B cell (primary cell): ENCODE data around the gene SP140. TPM values are rescaled to one million over a fixed set of nuclear protein-coding genes. Genes with fewer than 3 reads are reported as not detected.

Experiments used
- ATAC-seq: fragments of 200-7000 bp; cut with Tn5 transposase; one replicate; pipeline ENCODE4 v1.10.0; 2021; ENCODE audit warnings: low read depth, mild to moderate bottlenecking, moderate number of reproducible peaks, moderate library complexity
- CTCF ChIA-PET: fragments of 350-600 bp; sonication (Branson Sonifier 250); formaldehyde crosslinking; loops from one replicate; lab custom pipeline; 2021; ENCODE audit warnings: antibody characterized with exemption, inconsistent platforms; lab: Charles Lee
- POLR2A ChIA-PET: fragments of 350-600 bp; sonication (Branson Sonifier 250); formaldehyde crosslinking; loops from one replicate; lab custom pipeline; 2021; ENCODE audit warnings: antibody characterized with exemption; lab: Charles Lee
- DNase-seq: peaks from one replicate; pipeline ENCODE4 v3.0.0; 2013
- H2AFZ ChIP-seq: 2 replicates; pipeline ENCODE4 v1.6.1; 2012; ENCODE audit warnings: mild to moderate bottlenecking, low read depth, low read length; ENCODE audit not compliant: insufficient read depth, poor library complexity, severe bottlenecking
- H3K27ac ChIP-seq, 2 donors: 1 replicate in 1 of 2; 2 replicates in 1 of 2; pipeline ENCODE4 v1.5.1; 2012 to 2013; ENCODE audit warnings: low read length in 2 of 2, mild to moderate bottlenecking in 2 of 2, moderate library complexity in 1 of 2
- H3K27me3 ChIP-seq, 4 experiments: fragments of 200-600 bp in 1 of 4; sonication (generic) in 1 of 4; replicated peaks in 1 of 4; 1 replicate in 2 of 4; 2 replicates in 2 of 4; pipeline versions ENCODE4 v1.6.1 to v1.7.0; 2013 to 2016; ENCODE audit warnings: low read length in 3 of 4, mild to moderate bottlenecking in 2 of 4, mixed read lengths in 1 of 4, moderate library complexity in 1 of 4; ENCODE audit not compliant: insufficient read depth in 4 of 4, control insufficient read depth in 3 of 4; ENCODE audit errors: control extremely low read depth in 1 of 4
- H3K36me3 ChIP-seq, 2 experiments: replicated peaks in 1 of 2; 1 replicate in 1 of 2; 2 replicates in 1 of 2; pipeline versions ENCODE4 v1.6.1 to v1.7.1; 2013; ENCODE audit warnings: low read length in 1 of 2; ENCODE audit not compliant: insufficient read depth in 2 of 2, control insufficient read depth in 1 of 2; ENCODE audit errors: control extremely low read depth in 1 of 2, extremely low read depth in 1 of 2
- H3K4me1 ChIP-seq, 2 donors: fragments of 200-600 bp in 1 of 2; sonication (generic) in 1 of 2; 1 replicate in 1 of 2; 2 replicates in 1 of 2; pipeline versions ENCODE4 v1.5.1 to v1.6.1; 2013 to 2017; ENCODE audit warnings: low read length in 2 of 2; ENCODE audit not compliant: control insufficient read depth in 2 of 2, insufficient read depth in 2 of 2
- H3K4me2 ChIP-seq: replicated peaks from 2 replicates; pipeline ENCODE3; 2012; ENCODE audit warnings: mild to moderate bottlenecking, low read depth, low read length; ENCODE audit not compliant: poor library complexity, severe bottlenecking
- H3K4me3 ChIP-seq, 5 experiments: fragments of 200-600 bp in 1 of 5; sonication (generic) in 1 of 5; 1 replicate in 3 of 5; 2 replicates in 2 of 5; pipeline versions ENCODE4 v1.5.1 to v1.7.0; 2011 to 2016; ENCODE audit warnings: low read length in 4 of 5, mild to moderate bottlenecking in 4 of 5, low read depth in 2 of 5, control low read depth in 1 of 5, moderate library complexity in 1 of 5; ENCODE audit not compliant: insufficient read depth in 1 of 5; ENCODE audit errors: control extremely low read depth in 1 of 5, extremely low read depth in 1 of 5
- H3K79me2 ChIP-seq: fragments of 200-600 bp; sonication (generic); one replicate; pipeline ENCODE4 v1.6.0; 2016; ENCODE audit warnings: low read length; ENCODE audit not compliant: control insufficient read depth, insufficient read depth
- H3K9ac ChIP-seq: fragments of 200-600 bp; sonication (generic); 2 replicates; pipeline ENCODE4 v1.6.1; 2017; ENCODE audit warnings: mild to moderate bottlenecking, low read length, moderate library complexity
- H3K9me3 ChIP-seq, 3 donors: one replicate each; pipeline versions ENCODE4 v1.6.1 to v1.7.1; 2013; ENCODE audit warnings: low read length in 2 of 3; ENCODE audit not compliant: control insufficient read depth in 2 of 3, insufficient read depth in 1 of 3; ENCODE audit errors: control extremely low read depth in 1 of 3
- H4K20me1 ChIP-seq: 2 replicates; pipeline ENCODE4 v1.6.0; 2012; ENCODE audit warnings: mild to moderate bottlenecking, low read length; ENCODE audit not compliant: insufficient read depth, control insufficient read depth, poor library complexity, severe bottlenecking
- H3K27ac Mint-ChIP-seq: one replicate; pipeline ENCODE4 v1.8.0; 2021; ENCODE audit warnings: mixed read lengths
- H3K27me3 Mint-ChIP-seq: one replicate; pipeline ENCODE4 v1.8.0; 2021; ENCODE audit warnings: mixed read lengths
- H3K4me1 Mint-ChIP-seq: one replicate; pipeline ENCODE4 v1.8.0; 2021; ENCODE audit warnings: mixed read lengths
- H3K4me3 Mint-ChIP-seq: one replicate; pipeline ENCODE4 v1.8.0; 2021; ENCODE audit warnings: mixed read lengths
- H3K9me3 Mint-ChIP-seq: one replicate; pipeline ENCODE4 v1.8.0; 2022; ENCODE audit warnings: mixed read lengths; ENCODE audit not compliant: insufficient read depth
- EZH2 ChIP-seq: IDR thresholded peaks from 2 replicates; pipeline ENCODE4 v1.6.1; 2012; ENCODE audit warnings: borderline replicate concordance, low read depth, mild to moderate bottlenecking, moderate library complexity, low read length; ENCODE audit not compliant: insufficient read depth, poor library complexity, severe bottlenecking
- WGBS: methylation state at CpG from one replicate; pipeline ENCODE4 v1.1.5; 2013; ENCODE audit warnings: missing lambda C conversion rate; ENCODE audit not compliant: insufficient coverage; 5-methylcytosine and 5-hydroxymethylcytosine counted together
- intact Hi-C: fragments of 100-400 bp; cut with micrococcal nuclease; formaldehyde crosslinking; loops from one replicate; pipeline ENCODE4 v1.10.0; 2022
- polyA plus RNA-seq: library from polyadenylated mRNA; depleted of rRNA; stranded (reverse); fragments of >200 nt; gene quantifications from 2 replicates; pipeline ENCODE4 v1.2.3, GENCODE V29; 2012
- total RNA-seq, 2 donors: library from RNA; stranded (reverse); fragments of 120-200 nt in 1 of 2; gene quantifications; 1 replicate in 1 of 2; 2 replicates in 1 of 2; pipeline versions ENCODE4 v1.2.3 to v1.2.4, GENCODE V29; 2013 to 2022
- TF ChIP-seq, protein P1 (sequence below): fragments of 200-600 bp; IDR thresholded peaks from one replicate; pipeline ENCODE4 v1.8.0; 2022; ENCODE audit warnings: antibody characterized with exemption, mild to moderate bottlenecking

The SP140 gene
- total and polyA plus RNA-seq, 2 donors (not counting 1 experiment from before 2014, with no cell fraction given), result 78.7 to 411 TPM

DNA sequence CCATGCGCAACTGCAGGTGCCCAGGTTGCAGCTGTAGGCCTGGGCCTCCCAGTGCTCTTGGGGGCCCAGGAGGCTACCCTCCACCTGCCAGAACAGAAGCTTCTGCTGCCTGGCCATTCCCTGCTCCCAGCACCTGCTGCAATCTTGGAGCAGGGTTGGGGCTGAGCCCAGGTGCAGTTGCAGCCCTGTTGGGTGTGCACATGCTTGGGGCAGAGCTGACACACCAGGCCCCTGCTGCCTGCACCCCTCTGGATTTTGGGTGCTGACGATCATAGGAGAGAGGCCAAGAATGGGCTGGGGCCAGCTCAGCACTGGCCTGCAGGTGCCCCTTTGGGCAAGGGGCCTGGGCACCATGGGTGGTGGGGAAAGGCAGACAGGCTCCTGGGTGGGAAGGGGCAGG lies 80.9 kb downstream of the SP140 start:
- no peaks in the 10 kb centered on the region for H3K27me3 ChIP-seq

DNA sequence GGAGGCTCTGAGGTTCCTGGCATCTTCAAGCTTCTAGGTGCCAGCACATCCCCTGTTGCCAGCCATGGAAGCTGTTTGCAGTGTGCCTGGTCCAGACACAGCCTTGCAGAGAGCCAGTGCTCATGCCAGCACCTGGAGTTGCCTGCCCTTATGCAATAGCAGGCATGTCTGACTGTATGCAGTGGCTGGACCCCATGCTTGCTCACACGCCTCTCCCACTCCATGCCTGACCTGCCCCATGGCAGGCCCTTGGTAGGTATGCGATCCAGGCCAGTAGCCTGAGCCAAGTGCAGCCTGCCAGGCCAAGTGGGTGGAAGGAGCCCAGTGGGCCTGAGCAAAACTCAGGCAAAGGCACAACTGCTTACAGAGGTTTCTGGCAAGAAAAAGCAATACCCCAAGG lies 81.9 kb downstream of the SP140 start:
- 100% methylated on average over 2 of the region's 2 CpGs for WGBS
- H2AFZ ChIP-seq, result no peak overlapping the region
- H3K4me1 ChIP-seq, result peaks cover 0 to 4% of the 10 kb centered on the region in 2 donors
- H3K9me3 Mint-ChIP-seq, result no peaks in the 10 kb centered on the region
- no peaks in the 10 kb centered on the region for H3K27me3 ChIP-seq
- ChIA-PET CTCF (no interaction called here), POLR2A (no interaction called here)
- peaks cover 11% of the 10 kb centered on the region for H3K4me1 Mint-ChIP-seq
- intact Hi-C loops, result no loop called here
- H4K20me1 ChIP-seq, result no peaks in the 10 kb centered on the region
- no peak overlapping the region for H3K9ac ChIP-seq
- peaks cover 0 to 13% (median 4%) of the 10 kb centered on the region in 3 donors for H3K9me3 ChIP-seq
- no peaks in the 10 kb centered on the region for H3K79me2 ChIP-seq
- H3K4me2 ChIP-seq, result no peak overlapping the region
- TF ChIP-seq, protein P1, sequence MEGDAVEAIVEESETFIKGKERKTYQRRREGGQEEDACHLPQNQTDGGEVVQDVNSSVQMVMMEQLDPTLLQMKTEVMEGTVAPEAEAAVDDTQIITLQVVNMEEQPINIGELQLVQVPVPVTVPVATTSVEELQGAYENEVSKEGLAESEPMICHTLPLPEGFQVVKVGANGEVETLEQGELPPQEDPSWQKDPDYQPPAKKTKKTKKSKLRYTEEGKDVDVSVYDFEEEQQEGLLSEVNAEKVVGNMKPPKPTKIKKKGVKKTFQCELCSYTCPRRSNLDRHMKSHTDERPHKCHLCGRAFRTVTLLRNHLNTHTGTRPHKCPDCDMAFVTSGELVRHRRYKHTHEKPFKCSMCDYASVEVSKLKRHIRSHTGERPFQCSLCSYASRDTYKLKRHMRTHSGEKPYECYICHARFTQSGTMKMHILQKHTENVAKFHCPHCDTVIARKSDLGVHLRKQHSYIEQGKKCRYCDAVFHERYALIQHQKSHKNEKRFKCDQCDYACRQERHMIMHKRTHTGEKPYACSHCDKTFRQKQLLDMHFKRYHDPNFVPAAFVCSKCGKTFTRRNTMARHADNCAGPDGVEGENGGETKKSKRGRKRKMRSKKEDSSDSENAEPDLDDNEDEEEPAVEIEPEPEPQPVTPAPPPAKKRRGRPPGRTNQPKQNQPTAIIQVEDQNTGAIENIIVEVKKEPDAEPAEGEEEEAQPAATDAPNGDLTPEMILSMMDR, result no peak
- TF ChIP-seq EZH2, result no peak
- H3K4me3 Mint-ChIP-seq, result no peak overlapping the region
- no peak for DNase-seq
- no peak overlapping the region for H3K27ac Mint-ChIP-seq
- H3K27me3 Mint-ChIP-seq, result no peaks in the 10 kb centered on the region
- no peak for ATAC-seq
- H3K36me3 ChIP-seq, result peaks cover 2 to 56% of the 10 kb centered on the region in 2 experiments
- no peak overlapping the region for H3K4me3 ChIP-seq
- no peak overlapping the region for H3K27ac ChIP-seq

More for the DNA sequence above, 80.9 kb downstream of the SP140 start:
- H3K79me2 ChIP-seq, result no peaks in the 10 kb centered on the region
- Mint-ChIP-seq H3K4me1 (peaks cover 12% of the 10 kb centered on the region), H3K27me3 (no peaks in the 10 kb centered on the region), H3K9me3 (no peaks in the 10 kb centered on the region), H3K27ac (peak overlapping the region; percentile 29), H3K4me3 (no peak overlapping the region)
- no peak overlapping the region for H3K4me2 ChIP-seq
- WGBS, result 100% methylated on average over 2 of the region's 2 CpGs
- no peak for ATAC-seq
- H2AFZ ChIP-seq, result no peak overlapping the region
- CTCF ChIA-PET, result interaction anchor here (1.0 kb wide), 1 partner anchor 240 kb away, joined by 3 read pairs; no protein-coding TSS in a partner anchor
- H3K4me1 ChIP-seq, result peaks cover 0 to 4% of the 10 kb centered on the region in 2 donors
- H3K27ac ChIP-seq, result no peak overlapping the region
- peaks cover 0 to 13% (median 4%) of the 10 kb centered on the region in 3 donors for H3K9me3 ChIP-seq
- DNase-seq, result no peak
- TF ChIP-seq EZH2, result no peak
- TF ChIP-seq, protein P1, result no peak
- H4K20me1 ChIP-seq, result no peaks in the 10 kb centered on the region
- H3K36me3 ChIP-seq, result peaks cover 2 to 47% of the 10 kb centered on the region in 2 experiments
- no peak overlapping the region for H3K4me3 ChIP-seq
- intact Hi-C loops, result no loop called here
- H3K9ac ChIP-seq, result no peak overlapping the region
- POLR2A ChIA-PET, result no interaction called here
